ENCODE measurements around the gene VSTM2B.
"Not testable (repeated sequence)": the region's sequence is repeated elsewhere in the genome, so short reads cannot be mapped to it uniquely, and the experiment has no call there.

The VSTM2B gene

GRCh38 chr19:29525901-29526729 is at the start of gene VSTM2B:
VSTM2B (plus strand) TSS chr19:29525994; CDS start chr19:29526584, 590 bp downstream.
- DNase-seq (ENCODE audit: low read depth): no peak

- DNase-seq (ENCODE audit: low read depth): no peak
Observed at GRCh38 chr19:29476528-29476927, 49.3 kb upstream of the VSTM2B start.

GRCh38 chr19:29477831-29478577 is 47.8 kb upstream of the VSTM2B start:
- DNase-seq (ENCODE audit: low read depth): no peak

GRCh38 chr19:29478578-29479565 is 46.9 kb upstream of the VSTM2B start:
- no peak for DNase-seq (ENCODE audit: low read depth)

- no peak for DNase-seq (ENCODE audit: low read depth)
Observed at GRCh38 chr19:29479941-29480340, 45.9 kb upstream of the VSTM2B start.

- no peak for DNase-seq (ENCODE audit: low read depth)
Observed at GRCh38 chr19:29480507-29480906, 45.3 kb upstream of the VSTM2B start.

GRCh38 chr19:29482855-29483640 is 42.7 kb upstream of the VSTM2B start:
- no peak for DNase-seq (ENCODE audit: low read depth)

GRCh38 chr19:29483641-29483920 is 42.2 kb upstream of the VSTM2B start:
- no peak for DNase-seq (ENCODE audit: low read depth)

GRCh38 chr19:29483944-29484581 is 41.7 kb upstream of the VSTM2B start:
- no peak for DNase-seq (ENCODE audit: low read depth)

- DNase-seq (ENCODE audit: low read depth): no peak
Observed at GRCh38 chr19:29484876-29485275, 40.9 kb upstream of the VSTM2B start.

- DNase-seq (ENCODE audit: low read depth): no peak
Observed at GRCh38 chr19:29485293-29485692, 40.5 kb upstream of the VSTM2B start.

- not testable (repeated sequence) for DNase-seq (ENCODE audit: low read depth)
Observed at GRCh38 chr19:29486961-29487360, 38.8 kb upstream of the VSTM2B start.

GRCh38 chr19:29487432-29487831 is 38.4 kb upstream of the VSTM2B start:
- no peak for DNase-seq (ENCODE audit: low read depth)

- DNase-seq (ENCODE audit: low read depth): no peak
Observed at GRCh38 chr19:29488316-29488715, 37.5 kb upstream of the VSTM2B start.

- no peak for DNase-seq (ENCODE audit: low read depth)
Observed at GRCh38 chr19:29489172-29489951, 36.4 kb upstream of the VSTM2B start.

GRCh38 chr19:29491491-29491890 is 34.3 kb upstream of the VSTM2B start:
- no peak for DNase-seq (ENCODE audit: low read depth)

GRCh38 chr19:29491995-29492577 is 33.7 kb upstream of the VSTM2B start:
- DNase-seq (ENCODE audit: low read depth): no peak

GRCh38 chr19:29492769-29493168 is 33.0 kb upstream of the VSTM2B start:
- DNase-seq (ENCODE audit: low read depth): no peak

- DNase-seq (ENCODE audit: low read depth): no peak
Observed at GRCh38 chr19:29495091-29495490, 30.7 kb upstream of the VSTM2B start.

All from activated gamma-delta T cell treated with anti-CD3 and anti-CD28 coated beads, Interleukin-2, amount 50 U/mL, for 16 hours (primary cell).